Mammary epithelial cell (primary cell): ENCODE data around the gene ROBO3.
A peak's percentile ranks its signal among the peaks of the same experiment; 100 is the strongest.

Experiments
- CTCF ChIP-seq, 2 donors: IDR thresholded peaks in 1 of 2; conservative IDR thresholded peaks in 1 of 2; 2 replicates each; pipeline ENCODE4 v1.5.1; 2011 to 2012; ENCODE audit warnings: inconsistent platforms in 2 of 2, low read length in 2 of 2, mild to moderate bottlenecking in 2 of 2, control low read depth in 1 of 2, low read depth in 1 of 2; ENCODE audit not compliant: insufficient read depth in 1 of 2; ENCODE audit errors: extremely low read depth in 1 of 2
- EZH2 ChIP-seq: IDR thresholded peaks from 2 replicates; pipeline ENCODE4 v1.6.1; 2012; ENCODE audit warnings: low read length, inconsistent platforms, borderline replicate concordance

- TF ChIP-seq CTCF (conservative IDR thresholded peaks at IDR 0.05 in 1 of 2, IDR thresholded peaks at IDR 0.05 in 1 of 2; ENCODE audit: extremely low read depth in 1 of 2, insufficient read depth in 1 of 2, low read depth in 1 of 2, low read length in 2 of 2) = no peak
- TF ChIP-seq EZH2 = peak; percentile 45
Observed at GRCh38 chr11:124865181-124865901, at the start of gene ROBO3.
